Body of pancreas (tissue), 4 donors: ENCODE data around the gene LMNTD1. TPM values are rescaled to one million over a fixed set of nuclear protein-coding genes. Genes with fewer than 3 reads are reported as not detected.

Experiments
- ATAC-seq: fragments of 150-250 bp; one replicate; pipeline ENCODE4 v1.9.1; 2016
- DNase-seq, 4 donors: peaks; one replicate each; pipeline ENCODE4 v3.0.0-alpha.2; 2019
- H3K27ac ChIP-seq, 4 donors: fragments of 200-600 bp; sonication (generic); 1 replicate in 3 of 4; 2 replicates in 1 of 4; pipeline versions ENCODE4 v1.5.1 to v1.6.1; 2016 to 2019; ENCODE audit warnings: mild to moderate bottlenecking in 1 of 4, mixed read lengths in 1 of 4, moderate library complexity in 1 of 4
- H3K27me3 ChIP-seq, 2 donors: fragments of 200-600 bp; sonication (generic); one replicate each; pipeline ENCODE4 v1.6.0; 2016; ENCODE audit warnings: mild to moderate bottlenecking in 1 of 2
- H3K36me3 ChIP-seq, 2 donors: fragments of 200-600 bp; sonication (generic); replicated peaks in 1 of 2; 2 replicates each; pipeline ENCODE4 v1.5.1; 2016; ENCODE audit warnings: low read depth in 2 of 2; ENCODE audit not compliant: insufficient read depth in 1 of 2
- H3K4me1 ChIP-seq: fragments of 200-600 bp; sonication (generic); one replicate; pipeline ENCODE4 v1.6.0; 2016
- H3K4me3 ChIP-seq, 2 donors: fragments of 200-600 bp; sonication (generic); 1 replicate in 1 of 2; 2 replicates in 1 of 2; pipeline ENCODE4 v1.5.1; 2016 to 2019
- H3K9me3 ChIP-seq, 3 donors: fragments of 200-600 bp; sonication (generic); 1 replicate in 2 of 3; 2 replicates in 1 of 3; pipeline ENCODE4 v1.5.1; 2016
- POLR2A ChIP-seq, 3 donors: fragments of 450-650 bp; IDR thresholded peaks; one replicate each; pipeline ENCODE4 v1.6.1; 2016; ENCODE audit warnings: antibody characterized with exemption in 3 of 3, mild to moderate bottlenecking in 2 of 3
- WGBS, 2 donors: methylation state at CpG; one replicate each; pipeline ENCODE4 v1.1.5; 2017; 5-methylcytosine and 5-hydroxymethylcytosine counted together
- intact Hi-C: fragments of 100-400 bp; cut with DNase I; formaldehyde crosslinking; loops from one replicate; pipeline ENCODE4 v1.15.1; 2023
- total RNA-seq, 2 donors: library from RNA; depleted of rRNA; stranded (reverse); fragments of >200 nt; gene quantifications; one replicate each; pipeline ENCODE4 v1.1.0, GENCODE V29; 2016
- TF ChIP-seq, protein P1 (sequence below), 7 experiments: fragments of 450-650 bp in 4 of 7; fragments of 200-600 bp in 3 of 7; sonication (generic) in 3 of 7; IDR thresholded peaks; one replicate each; pipeline ENCODE4 v1.5.1; 2016 to 2019; ENCODE audit warnings: antibody characterized with exemption in 7 of 7

The LMNTD1 gene
- total RNA-seq, 2 donors from 2014 or later = 1.3 to 21.4 TPM

DNA sequence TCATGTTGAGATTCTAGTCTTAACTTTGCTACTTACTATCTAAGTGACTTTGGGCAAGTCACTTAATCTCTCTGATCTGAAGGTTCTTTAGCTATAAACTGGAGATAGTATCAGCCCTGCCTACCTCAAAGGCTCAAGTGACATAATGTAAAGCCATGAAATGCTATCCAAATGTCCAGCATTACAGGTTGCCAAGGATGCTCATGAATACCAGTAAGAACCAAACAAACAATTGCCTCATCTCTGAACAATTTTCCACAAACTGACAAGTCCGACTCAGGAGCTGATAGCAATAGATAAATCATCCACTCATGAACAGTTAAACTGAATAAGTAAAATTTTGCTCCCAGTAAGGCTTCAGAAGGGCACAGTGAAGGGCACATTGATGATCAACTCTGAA is 51.5 kb downstream of the LMNTD1 start:
- no peak for ATAC-seq
- H3K36me3 ChIP-seq = no peaks in the 10 kb centered on the region
- H3K9me3 ChIP-seq = no peaks in the 10 kb centered on the region
- TF ChIP-seq POLR2A (IDR thresholded peaks at IDR 0.05) = no peak
- TF ChIP-seq, protein P1, sequence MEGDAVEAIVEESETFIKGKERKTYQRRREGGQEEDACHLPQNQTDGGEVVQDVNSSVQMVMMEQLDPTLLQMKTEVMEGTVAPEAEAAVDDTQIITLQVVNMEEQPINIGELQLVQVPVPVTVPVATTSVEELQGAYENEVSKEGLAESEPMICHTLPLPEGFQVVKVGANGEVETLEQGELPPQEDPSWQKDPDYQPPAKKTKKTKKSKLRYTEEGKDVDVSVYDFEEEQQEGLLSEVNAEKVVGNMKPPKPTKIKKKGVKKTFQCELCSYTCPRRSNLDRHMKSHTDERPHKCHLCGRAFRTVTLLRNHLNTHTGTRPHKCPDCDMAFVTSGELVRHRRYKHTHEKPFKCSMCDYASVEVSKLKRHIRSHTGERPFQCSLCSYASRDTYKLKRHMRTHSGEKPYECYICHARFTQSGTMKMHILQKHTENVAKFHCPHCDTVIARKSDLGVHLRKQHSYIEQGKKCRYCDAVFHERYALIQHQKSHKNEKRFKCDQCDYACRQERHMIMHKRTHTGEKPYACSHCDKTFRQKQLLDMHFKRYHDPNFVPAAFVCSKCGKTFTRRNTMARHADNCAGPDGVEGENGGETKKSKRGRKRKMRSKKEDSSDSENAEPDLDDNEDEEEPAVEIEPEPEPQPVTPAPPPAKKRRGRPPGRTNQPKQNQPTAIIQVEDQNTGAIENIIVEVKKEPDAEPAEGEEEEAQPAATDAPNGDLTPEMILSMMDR (IDR thresholded peaks at IDR 0.05) = no peak
- intact Hi-C loops = no loop called here
- no peak for DNase-seq
- 25 to 29% methylated on average over 1 of the region's 1 CpG for WGBS, 2 donors
- H3K4me3 ChIP-seq = no peak overlapping the region
- no peak overlapping the region for H3K27ac ChIP-seq
- H3K4me1 ChIP-seq = no peaks in the 10 kb centered on the region
- H3K27me3 ChIP-seq = no peaks in the 10 kb centered on the region

DNA sequence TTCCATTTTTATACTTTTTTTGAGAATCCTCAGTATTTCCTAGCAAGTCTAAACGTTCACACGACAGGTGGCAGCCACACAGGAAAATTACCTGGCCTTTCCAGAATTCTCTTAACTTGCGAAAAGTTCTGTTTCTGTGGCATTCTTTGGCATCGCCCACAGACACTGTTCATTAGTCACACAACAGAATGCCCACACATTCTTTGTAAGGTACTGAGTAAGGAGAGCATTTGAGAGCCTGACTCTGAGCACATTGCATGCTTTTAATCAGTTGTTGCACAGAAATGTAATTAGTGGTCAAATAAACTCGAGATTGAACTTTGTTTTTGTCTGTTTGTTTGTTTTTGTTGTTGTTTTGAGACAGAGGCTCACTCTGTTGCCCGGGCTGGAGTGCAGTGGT is 52.4 kb downstream of the LMNTD1 start:
- 66 to 71% methylated on average over 6 of the region's 6 CpGs for WGBS, 2 donors
- no peaks in the 10 kb centered on the region for H3K4me1 ChIP-seq
- intact Hi-C loops = no loop called here
- no peaks in the 10 kb centered on the region for H3K27me3 ChIP-seq
- H3K36me3 ChIP-seq = no peaks in the 10 kb centered on the region
- ATAC-seq = no peak
- H3K27ac ChIP-seq = no peak overlapping the region
- TF ChIP-seq POLR2A (IDR thresholded peaks at IDR 0.05) = no peak
- TF ChIP-seq, protein P1 (IDR thresholded peaks at IDR 0.05) = no peak
- no peaks in the 10 kb centered on the region for H3K9me3 ChIP-seq
- no peak overlapping the region for H3K4me3 ChIP-seq
- no peak for DNase-seq

DNA sequence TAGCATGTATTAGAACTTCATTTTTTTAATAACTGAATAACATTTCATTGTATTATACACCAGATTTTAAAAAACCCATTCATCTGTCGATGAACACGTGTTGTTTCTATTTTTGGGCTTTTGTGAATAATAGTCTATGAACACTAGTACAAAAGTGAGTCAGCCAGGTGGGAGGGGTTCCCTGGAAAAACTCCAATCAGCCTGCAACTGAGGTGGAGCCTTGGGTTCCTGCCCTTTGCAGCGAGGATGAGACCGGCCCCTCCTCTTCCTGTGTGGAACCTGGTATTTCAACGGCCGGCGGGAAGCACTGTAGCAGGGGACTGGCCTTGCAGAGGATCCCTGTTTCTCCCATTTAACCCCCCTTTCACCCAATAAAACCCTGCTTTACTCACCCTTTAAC is 56.1 kb downstream of the LMNTD1 start:
- TF ChIP-seq, protein P1 (IDR thresholded peaks at IDR 0.05) = no peak
- no peak for TF ChIP-seq POLR2A (IDR thresholded peaks at IDR 0.05)
- ATAC-seq = no peak
- Histone ChIP-seq H3K4me3 (no peak overlapping the region), H3K36me3 (no peaks in the 10 kb centered on the region), H3K4me1 (no peaks in the 10 kb centered on the region), H3K9me3 (no peaks in the 10 kb centered on the region), H3K27me3 (no peaks in the 10 kb centered on the region), H3K27ac (no peak overlapping the region)
- intact Hi-C loops = no loop called here
- 85 to 88% methylated on average over 7 of the region's 7 CpGs for WGBS, 2 donors
- no peak for DNase-seq

DNA sequence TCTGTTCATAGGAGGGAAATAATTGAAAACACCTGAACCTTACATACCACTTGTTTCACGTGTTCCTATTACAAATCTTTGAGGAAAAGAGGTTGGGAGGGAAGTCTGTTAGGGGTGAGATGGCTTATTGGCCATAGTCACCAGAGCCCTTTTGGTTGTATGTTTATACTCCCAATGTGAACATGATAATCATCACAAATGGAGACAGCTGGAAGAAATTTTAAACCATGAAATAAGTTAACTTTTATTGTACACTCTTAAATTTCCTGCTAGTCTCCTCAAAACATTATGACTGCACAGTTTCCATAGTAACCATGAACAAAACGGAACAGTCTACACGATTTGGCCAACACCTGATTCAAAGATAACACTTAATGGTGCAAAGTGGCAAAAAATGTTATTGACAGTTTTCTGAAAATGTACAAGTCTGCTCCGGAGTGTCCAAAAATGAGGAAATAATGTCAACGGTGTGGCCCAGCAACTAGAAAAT is 56.9 kb downstream of the LMNTD1 start:
- Histone ChIP-seq H3K4me1 (no peaks in the 10 kb centered on the region), H3K27ac (no peak overlapping the region), H3K27me3 (no peaks in the 10 kb centered on the region), H3K4me3 (no peak overlapping the region), H3K36me3 (no peaks in the 10 kb centered on the region), H3K9me3 (no peaks in the 10 kb centered on the region)
- TF ChIP-seq POLR2A (IDR thresholded peaks at IDR 0.05) = no peak
- TF ChIP-seq, protein P1 (IDR thresholded peaks at IDR 0.05) = no peak
- intact Hi-C loops = no loop called here
- no peak for ATAC-seq
- DNase-seq = no peak
- WGBS, 2 donors = 31 to 44% methylated on average over 5 of the region's 5 CpGs

DNA sequence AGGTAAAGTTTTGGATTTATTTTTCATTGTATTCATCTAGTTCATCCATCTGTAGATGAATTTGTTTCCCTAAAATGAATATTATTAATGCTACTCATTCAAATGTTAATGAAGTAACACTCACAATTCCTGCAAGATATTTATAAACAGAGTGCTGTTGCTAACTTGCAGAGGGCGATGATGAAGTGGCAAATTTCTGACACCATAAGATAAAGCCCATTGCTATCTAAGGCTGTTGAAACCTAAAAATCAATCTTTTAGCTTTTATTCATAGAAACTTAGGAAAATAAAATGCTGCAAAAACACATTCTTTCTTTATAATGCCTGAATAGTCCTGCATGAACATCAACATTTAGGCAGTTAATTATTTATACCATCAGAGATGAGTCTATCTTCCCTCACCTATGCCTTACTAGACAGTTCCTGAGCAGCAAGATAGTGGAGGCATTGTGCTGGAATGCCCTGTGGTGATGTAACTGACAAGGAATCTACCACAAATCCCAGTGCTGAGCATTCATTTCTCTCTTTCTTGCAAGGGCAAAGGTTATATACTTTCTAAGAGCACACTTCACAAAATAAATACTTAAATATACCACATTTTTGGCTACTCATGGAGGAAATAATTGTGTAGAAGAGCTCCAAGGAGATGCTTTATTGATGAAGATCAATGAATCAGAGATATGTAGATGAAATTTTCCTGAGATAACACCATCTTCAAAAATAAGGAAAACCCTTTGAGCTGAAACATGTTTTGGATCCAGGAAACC is 57.6 kb downstream of the LMNTD1 start:
- Histone ChIP-seq H3K27me3 (no peaks in the 10 kb centered on the region), H3K9me3 (no peaks in the 10 kb centered on the region), H3K4me3 (no peak overlapping the region), H3K4me1 (no peaks in the 10 kb centered on the region), H3K36me3 (no peaks in the 10 kb centered on the region), H3K27ac (no peak overlapping the region)
- ATAC-seq (no peak), DNase-seq (no peak)
- intact Hi-C loops = no loop called here
- WGBS, 2 donors = 36 to 48% methylated on average over 1 of the region's 1 CpG
- no peak for TF ChIP-seq POLR2A (IDR thresholded peaks at IDR 0.05)
- TF ChIP-seq, protein P1 (IDR thresholded peaks at IDR 0.05) = no peak
